Stimulated activated CD8-positive, alpha-beta memory T cell treated with anti-CD3 and anti-CD28 coated beads, Interleukin-12 subunit alpha, Interleukin-12 subunit beta, amount 100 ng/mL, for 4 hours (primary cell): Measurements from ENCODE around the gene BOLL.
"Not testable (repeated sequence)": the region's sequence is repeated elsewhere in the genome, so short reads cannot be mapped to it uniquely, and the experiment has no call there.

Source experiments
- DNase-seq: peaks from one replicate; pipeline ENCODE4 v3.0.0-alpha.2; 2020; ENCODE audit warnings: low read depth

BOLL gene

DNA sequence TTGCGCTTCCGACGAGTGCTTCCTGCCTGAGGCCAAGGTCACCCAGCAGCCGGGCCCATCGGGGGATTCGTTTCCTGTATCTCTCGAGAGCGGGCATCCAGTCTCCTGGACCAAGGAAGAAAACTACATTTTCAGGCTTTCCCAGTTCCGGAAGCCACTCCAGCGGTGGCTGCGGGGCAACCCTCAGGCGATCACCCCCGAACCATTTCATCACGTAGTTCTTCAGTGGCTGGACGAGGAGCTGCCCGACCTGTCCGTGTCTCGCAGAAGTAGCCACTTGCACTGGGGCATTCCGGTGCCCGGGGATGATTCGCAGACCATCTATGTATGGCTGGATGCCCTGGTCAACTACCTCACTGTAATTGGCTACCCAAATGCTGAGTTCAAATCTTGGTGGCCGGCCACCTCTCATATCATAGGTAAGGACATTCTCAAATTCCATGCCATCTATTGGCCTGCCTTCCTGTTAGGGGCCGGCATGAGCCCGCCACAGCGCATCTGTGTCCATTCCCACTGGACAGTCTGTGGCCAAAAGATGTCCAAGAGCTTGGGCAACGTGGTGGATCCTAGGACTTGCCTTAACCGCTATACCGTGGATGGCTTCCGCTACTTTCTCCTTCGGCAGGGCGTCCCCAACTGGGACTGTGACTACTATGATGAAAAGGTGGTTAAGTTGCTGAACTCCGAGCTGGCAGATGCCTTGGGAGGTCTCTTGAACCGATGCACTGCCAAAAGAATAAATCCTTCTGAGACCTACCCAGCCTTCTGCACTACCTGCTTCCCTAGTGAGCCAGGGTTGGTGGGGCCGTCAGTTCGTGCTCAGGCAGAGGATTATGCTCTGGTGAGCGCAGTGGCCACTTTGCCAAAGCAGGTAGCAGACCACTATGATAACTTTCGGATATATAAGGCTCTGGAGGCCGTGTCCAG, 78.9 kb downstream of the BOLL start:
- no peak for DNase-seq

DNA sequence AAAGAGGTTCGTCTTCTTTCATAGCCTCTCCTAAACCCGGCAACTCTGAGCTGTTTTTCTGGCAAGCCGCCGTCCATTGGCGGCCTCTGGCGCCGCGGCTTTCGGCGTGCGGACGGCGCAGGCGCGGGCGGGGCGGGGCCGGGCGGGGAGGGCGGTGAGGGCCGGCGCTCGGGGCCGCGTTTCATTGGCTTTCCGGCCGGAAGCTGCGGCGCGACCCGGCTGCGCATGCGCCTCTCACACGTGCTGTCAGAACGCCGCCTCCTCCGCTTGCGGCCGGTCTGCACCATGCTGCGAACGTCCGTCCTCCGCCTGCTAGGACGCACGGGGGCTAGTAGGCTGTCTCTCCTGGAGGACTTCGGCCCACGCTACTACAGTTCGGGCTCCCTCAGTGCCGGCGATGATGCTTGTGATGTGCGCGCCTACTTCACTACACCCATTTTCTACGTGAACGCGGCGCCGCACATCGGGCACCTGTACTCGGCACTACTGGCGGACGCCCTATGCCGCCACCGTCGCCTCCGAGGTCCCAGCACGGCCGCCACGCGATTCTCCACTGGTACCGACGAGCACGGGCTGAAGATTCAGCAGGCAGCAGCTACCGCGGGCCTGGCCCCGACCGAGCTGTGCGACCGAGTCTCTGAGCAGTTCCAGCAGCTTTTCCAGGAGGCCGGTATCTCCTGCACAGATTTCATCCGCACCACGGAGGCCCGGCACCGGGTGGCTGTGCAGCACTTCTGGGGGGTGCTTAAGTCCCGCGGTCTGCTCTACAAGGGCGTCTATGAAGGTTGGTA, 79.8 kb downstream of the BOLL start, which contains the start of gene MARS2:
MARS2 (plus strand) TSS at position 249 of the 791 bp plus-strand sequence; CDS start at position 286, 37 bp downstream.
- DNase-seq = peak; percentile 91

DNA sequence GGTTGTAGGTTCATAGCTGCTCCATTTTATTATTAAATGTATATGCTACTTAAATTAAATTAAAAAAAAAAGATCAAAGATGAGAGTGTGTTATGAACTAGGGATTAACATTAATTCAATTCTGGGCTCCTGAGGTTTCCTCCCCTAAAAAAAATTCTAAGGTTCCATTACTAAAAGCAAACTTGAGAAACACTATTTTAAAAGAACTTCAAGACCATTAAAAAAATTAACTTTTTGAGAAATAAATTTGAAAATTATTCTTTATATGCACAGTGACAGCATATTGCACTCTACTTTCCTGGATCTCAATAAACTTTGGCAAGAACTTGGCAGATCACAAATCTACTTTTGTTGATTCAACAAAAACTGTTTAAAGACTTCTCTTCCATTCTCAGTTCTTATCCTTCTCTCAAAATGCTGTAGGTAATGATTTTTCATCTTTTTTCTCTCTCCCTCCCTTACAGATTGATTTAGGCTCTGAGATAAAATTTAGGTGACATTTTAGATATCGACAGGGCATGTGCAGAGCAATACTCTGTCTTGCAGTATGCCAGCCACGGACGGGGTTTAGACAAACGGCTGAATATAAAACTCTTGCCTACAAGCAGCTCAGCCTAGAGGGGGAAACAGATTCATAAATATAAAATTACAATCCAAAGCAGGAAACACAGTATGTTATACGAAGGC, 80.5 kb downstream of the BOLL start:
- no peak for DNase-seq

DNA sequence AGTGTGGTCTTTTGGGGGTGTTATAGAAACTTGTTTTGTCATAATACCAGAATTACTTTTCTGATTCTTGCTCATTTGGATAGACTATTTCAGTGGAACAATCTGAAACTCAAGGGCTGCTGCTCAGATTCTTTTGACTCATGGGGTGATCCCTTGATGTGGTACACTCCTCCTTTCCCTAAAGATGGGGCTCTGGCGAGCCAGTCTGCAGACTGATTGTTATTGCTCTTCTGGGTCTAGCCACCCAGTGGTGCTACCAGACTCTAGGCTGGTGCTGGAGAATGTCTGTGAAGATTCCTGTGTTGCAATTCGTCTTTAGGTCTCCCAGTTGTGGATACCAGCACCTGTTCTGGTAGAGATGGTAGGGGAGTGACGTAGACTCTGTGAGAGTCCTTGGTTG, 84.2 kb downstream of the BOLL start:
- DNase-seq = no peak

DNA sequence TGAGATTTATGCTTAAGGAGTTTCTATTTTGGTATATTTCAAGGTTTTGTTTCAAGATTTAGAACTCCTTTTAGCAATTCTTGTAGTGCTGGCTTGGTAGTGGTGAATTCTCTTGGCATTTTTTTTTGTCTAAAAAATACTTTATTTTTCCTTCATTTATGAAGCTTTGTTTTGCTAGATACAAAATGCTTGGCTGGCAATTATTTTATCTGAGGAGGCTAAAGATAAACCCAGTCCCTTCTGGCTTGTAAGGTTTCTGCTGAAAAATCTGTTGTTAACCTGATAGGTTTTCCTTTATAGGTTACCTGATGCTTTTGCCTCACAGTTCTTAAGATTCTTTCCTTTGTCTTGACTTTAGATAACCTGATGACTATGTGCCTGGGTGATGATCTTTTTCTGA, 85.4 kb downstream of the BOLL start:
- not testable (repeated sequence) for DNase-seq

DNA sequence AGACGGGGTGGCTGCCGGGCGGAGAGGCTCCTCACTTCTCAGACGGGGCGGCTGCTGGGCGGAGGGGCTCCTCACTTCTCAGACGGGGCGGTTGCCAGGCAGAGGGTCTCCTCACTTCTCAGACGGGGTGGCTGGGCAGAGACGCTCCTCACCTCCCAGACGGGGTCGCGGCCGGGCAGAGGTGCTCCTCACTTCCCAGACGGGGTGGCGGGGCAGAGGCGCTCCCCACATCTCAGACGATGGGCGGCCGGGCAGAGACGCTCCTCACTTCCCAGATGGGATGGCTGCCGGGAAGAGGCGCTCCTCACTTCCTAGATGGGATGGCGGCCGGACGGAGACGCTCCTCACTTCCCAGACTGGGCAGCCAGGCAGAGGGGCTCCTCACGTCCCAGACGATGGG, 88.5 kb downstream of the BOLL start:
- DNase-seq = not testable (repeated sequence)

DNA sequence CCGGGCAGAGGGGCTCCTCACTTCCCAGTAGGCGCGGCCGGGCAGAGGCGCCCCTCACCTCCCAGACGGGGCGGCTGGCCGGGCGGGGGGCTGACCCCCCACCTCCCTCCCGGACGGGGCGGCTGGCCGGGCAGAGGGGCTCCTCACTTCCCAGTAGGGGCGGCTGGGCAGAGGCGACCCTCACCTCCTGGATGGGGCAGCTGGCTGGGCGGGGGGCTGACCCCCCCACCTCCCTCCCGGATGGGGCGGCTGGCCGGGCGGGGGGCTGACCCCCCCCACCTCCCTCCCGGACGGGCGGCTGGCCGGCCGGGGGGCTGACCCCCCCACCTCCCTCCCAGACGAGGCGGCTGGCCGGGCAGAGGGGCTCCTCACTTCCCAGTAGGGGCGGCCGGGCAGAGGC, 89.1 kb downstream of the BOLL start:
- not testable (repeated sequence) for DNase-seq

DNA sequence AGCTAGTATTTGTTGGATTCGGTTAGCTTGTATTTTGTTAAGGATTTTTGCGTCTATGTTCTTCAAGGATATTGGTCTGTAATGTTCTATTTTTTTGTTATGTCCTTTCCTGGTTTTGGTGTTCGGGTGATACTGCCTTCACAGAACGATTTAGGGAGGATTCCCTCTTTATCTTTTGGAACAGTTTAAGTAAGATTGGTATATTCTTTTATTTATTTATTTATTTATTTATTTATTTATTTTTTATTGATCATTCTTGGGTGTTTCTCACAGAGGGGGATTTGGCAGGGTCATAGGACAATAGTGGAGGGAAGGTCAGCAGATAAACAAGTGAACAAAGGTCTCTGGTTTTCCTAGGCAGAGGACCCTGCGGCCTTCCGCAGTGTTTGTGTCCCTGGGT, 89.9 kb downstream of the BOLL start:
- DNase-seq = not testable (repeated sequence)

DNA sequence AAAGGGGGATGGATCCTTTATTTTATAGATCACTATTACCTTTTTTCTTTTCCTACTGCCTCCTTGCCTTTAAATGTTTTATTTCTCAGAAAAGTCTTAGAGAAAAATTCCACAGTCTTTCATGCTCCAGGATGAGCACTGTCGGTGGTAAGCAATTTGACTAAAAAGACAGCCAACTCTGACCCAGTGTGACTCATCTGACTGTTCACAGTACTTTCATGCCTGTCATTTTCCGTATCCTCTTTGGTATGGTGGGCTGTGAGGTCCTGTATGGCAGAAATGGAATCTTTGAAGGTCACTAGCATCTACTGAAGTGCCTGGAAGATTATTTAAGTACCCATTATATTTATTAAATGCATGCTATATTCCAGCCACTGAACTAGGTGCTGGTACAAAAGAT, 107.6 kb downstream of the BOLL start:
- DNase-seq = no peak

DNA sequence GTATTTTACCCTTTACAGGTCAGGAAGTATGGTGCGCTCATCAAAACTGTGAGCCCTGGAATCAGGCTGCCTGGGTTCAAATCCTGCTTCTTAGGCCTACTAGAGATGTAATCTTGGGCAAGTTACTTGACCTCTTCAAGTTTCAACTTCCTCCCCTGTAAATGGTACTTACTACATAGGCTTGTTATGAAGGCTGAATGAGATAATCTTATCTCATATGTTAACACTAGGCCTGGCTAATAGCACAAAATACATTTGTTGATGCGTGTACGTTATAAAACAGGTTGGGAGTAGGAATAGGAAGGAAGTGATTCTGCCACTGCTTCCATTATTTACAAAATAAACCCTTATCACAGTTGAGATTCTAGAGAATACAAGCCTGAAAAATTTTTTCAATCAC, 108.1 kb downstream of the BOLL start:
- no peak for DNase-seq
